Heart right ventricle (tissue), 16 donors: Measurements from ENCODE around the gene HSD17B3. TPM values are rescaled to one million over a fixed set of nuclear protein-coding genes. Genes with fewer than 3 reads are reported as not detected.

Source experiments
- ATAC-seq, 8 donors: fragments of 200-7000 bp; cut with Tn5 transposase; one replicate each; pipeline ENCODE4 v1.9.1; 2020; ENCODE audit warnings: mild to moderate bottlenecking in 8 of 8, moderate library complexity in 8 of 8, moderate number of reproducible peaks in 1 of 8
- DNase-seq, 2 donors: peaks; one replicate each; pipeline ENCODE4 v3.0.0-alpha.2; 2020
- H3K27ac ChIP-seq, 10 donors: fragments of 200-600 bp; sonication (generic) in 2 of 10; one replicate each; pipeline versions ENCODE4 v1.5.0 to v1.8.0; 2020 to 2022; ENCODE audit warnings: mild to moderate bottlenecking in 3 of 10
- H3K27me3 ChIP-seq, 7 donors: fragments of 200-600 bp; one replicate each; pipeline ENCODE4 v1.8.0; 2021 to 2022; ENCODE audit warnings: mild to moderate bottlenecking in 2 of 7
- H3K36me3 ChIP-seq, 9 donors: fragments of 200-600 bp; sonication (generic) in 1 of 9; one replicate each; pipeline versions ENCODE4 v1.5.0 to v1.8.0; 2020 to 2022; ENCODE audit warnings: mild to moderate bottlenecking in 2 of 9
- H3K4me1 ChIP-seq, 9 donors: fragments of 200-600 bp; sonication (generic) in 1 of 9; one replicate each; pipeline versions ENCODE4 v1.5.0 to v1.8.0; 2020 to 2022; ENCODE audit warnings: mild to moderate bottlenecking in 4 of 9
- H3K4me3 ChIP-seq, 10 donors: fragments of 200-600 bp; sonication (generic) in 2 of 10; one replicate each; pipeline versions ENCODE4 v1.5.0 to v1.8.0; 2020 to 2022; ENCODE audit warnings: mild to moderate bottlenecking in 7 of 10, moderate library complexity in 2 of 10
- H3K9me3 ChIP-seq, 11 donors: fragments of 200-600 bp in 10 of 11; sonication (generic) in 2 of 11; one replicate each; pipeline versions ENCODE4 v1.5.0 to v1.8.0; 2013 to 2022; ENCODE audit warnings: mild to moderate bottlenecking in 2 of 11, control low read depth in 1 of 11, moderate library complexity in 1 of 11
- CTCF ChIP-seq, 9 donors: fragments of 200-600 bp; sonication (generic) in 2 of 9; IDR thresholded peaks; one replicate each; pipeline versions ENCODE4 v1.5.0 to v1.8.0; 2021 to 2022; ENCODE audit warnings: antibody characterized with exemption in 9 of 9, mild to moderate bottlenecking in 5 of 9, moderate library complexity in 1 of 9
- WGBS, 2 donors: extraction: QIAGEN DNeasy Blood & Tissue Kit; methylation state at CpG; one replicate each; pipeline ENCODE4 v1.1.7; 2013; ENCODE audit warnings: inconsistent platforms in 1 of 2; 5-methylcytosine and 5-hydroxymethylcytosine counted together
- intact Hi-C, 10 donors: fragments of 100-400 bp; cut with DNase I; formaldehyde crosslinking; loops; one replicate each; pipeline versions ENCODE4 v1.11.1 to v1.14.2; 2022
- polyA plus RNA-seq, 2 donors: library from polyadenylated mRNA; stranded (reverse); fragments of 200-250 nt; gene quantifications; one replicate each; pipeline ENCODE4 v1.2.3, GENCODE V29; 2013
- total RNA-seq, 10 donors: library from RNA; stranded (reverse); fragmentation: NEBNext Ultra II Directional in 3 of 10; extraction: Animal tissue kit (Norgen Biotek cat#: 25700) in 3 of 10; gene quantifications; one replicate each; pipeline versions ENCODE4 v1.2.1 to v1.2.4, GENCODE V29; 2021 to 2023
- donor health status: Arrhythmogenic right ventricular cardiomyopathy.
- donor health status: ischemic (EF 13 %, LVEDD 7.1; RV severe dilation, severe dysfunction).
- donor health status: healthy with polysubstance abuse.
- donor health status: DM: no; HTN: yes; CAD: no.
- donor health status: DM: no; HTN: no; CAD: no.
- donor health status: ischemic (EF 25% LVEDD 6.9; RV normal size, moderate dysfunction).
- donor health status: ischemic (EF 25% LVEDD 5.7; RV mildly dilated, moderate dysfunction).
- donor health status: healthy.
- donor health status: DM: yes; HTN: yes; CAD: no.
- donor health status: Ischemic cardiomyopathy.
- donor health status: ischemic (EF 35%, LVEDD 5.7; RV mildly dilated, moderate dysfunction).
- donor health status: nonischemic (EF 11% LVEDD 7.7; RV severe dilation, severe dysfunction).
- donor health status: DM: yes; HTN: yes; CAD: no.
- donor health status: PGD.
- donor health status: ischemic (EF 29% LVEDD 5.4; RV normal size, mild dysfunction).
- donor health status: nonischemic (EF 23%, LVEDD 6.1; RV moderate dilation, normal function).

HSD17B3 gene
- total and polyA plus RNA-seq, 12 donors = 0.66 to 12.2 (median 1.2) TPM

DNA sequence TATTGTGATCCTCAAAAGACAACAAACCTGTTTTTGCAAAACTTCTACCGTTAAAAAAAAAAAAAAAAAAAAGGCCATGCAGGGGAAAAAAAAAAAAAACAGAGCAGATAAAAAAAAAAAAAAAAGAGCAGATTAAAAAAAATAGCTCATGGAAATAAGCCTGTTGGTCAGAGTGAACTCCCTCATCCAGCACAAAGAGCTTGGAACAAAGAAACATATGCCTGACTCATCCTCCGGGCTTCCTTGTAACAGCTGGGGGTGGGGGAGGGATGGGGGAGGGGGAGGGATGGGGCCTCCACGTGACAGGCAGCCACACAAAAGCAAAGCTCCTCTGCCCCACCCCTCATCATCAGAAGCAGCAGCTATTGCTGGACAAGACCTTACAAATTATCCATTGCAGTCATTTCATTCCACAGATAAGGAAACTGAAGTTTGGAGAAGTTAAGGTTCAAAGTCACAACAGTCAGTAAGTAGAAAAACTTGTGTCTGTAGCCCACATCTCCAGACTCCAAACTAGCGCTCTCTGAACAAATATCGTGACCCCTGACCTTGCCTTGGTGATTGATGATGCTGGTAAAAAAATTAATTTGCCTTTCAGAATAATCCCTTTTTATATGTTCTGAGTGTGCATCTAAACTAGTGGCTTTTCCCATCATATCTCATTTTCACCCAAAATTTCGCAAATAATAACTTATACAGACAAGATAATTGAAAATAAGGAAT is 42.6 kb upstream of the HSD17B3 start:
- peaks cover 3 to 27% (median 17%) of the 10 kb centered on the region in 9 donors for H3K4me1 ChIP-seq
- intact Hi-C loops = loop anchor here in 3 of 10 donors (1.0 to 5.0 kb wide), 3 partner anchors 25 to 313 kb away; partner anchors contain the start of genes PRXL2C (in 1 of the 3) and ZNF367 (in 1 of the 3)
- peak overlapping the region in 9 of 10 donors; percentile 35 to 69 (median 49) for H3K27ac ChIP-seq
- peaks cover 0 to 35% (median 12%) of the 10 kb centered on the region in 9 donors for H3K36me3 ChIP-seq
- DNase-seq (peak; percentile 23 to 59), ATAC-seq (peak; percentile 78 to 95 (median 92))
- H3K9me3 ChIP-seq = peaks cover 0 to 7% (median 0%) of the 10 kb centered on the region in 11 donors
- 39 to 51% methylated on average over 6 of the region's 6 CpGs for WGBS, 2 donors
- no peak overlapping the region for H3K4me3 ChIP-seq
- no peaks in the 10 kb centered on the region for H3K27me3 ChIP-seq
- TF ChIP-seq CTCF (IDR thresholded peaks at IDR 0.05) = no peak

DNA sequence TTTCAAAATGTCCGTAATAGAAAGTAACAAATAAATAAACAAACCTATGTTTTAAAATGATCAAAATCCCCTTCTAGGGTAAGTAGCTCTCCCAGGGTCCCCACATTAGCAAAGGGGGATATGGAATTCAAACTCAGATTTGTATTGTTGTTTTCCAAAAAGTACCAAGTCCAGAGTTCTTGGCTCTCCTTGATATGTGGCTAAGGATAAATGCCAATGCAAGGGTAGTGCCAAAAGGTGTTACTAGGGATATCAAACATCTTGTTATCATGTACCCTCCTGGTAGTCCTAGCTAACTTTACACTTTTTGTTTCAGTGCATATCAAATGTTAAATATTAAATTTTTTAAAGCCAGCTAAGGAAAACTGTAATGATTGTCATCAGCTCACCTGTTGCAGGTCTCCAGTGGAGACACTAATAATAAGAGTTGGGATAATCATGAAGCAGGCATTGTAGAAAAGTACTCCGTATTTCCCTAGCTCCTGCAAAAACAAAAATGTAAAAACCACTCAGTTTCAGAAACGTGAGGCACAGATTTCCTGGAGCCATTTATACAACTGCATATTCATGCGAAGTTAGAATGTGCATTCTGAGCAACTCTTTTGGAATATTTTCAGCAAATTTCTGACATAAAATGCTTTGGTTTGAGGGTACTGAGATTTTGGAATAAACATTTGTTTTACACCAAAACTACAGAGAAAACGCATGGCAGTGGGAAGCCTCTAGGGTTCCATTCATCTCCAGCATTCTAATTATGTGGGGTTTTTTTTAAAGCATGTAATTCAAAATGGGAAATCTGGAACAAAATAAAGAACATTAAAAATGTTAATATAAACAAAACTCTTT is 41.8 kb upstream of the HSD17B3 start:
- Histone ChIP-seq H3K4me1 (peaks cover 3 to 27% (median 17%) of the 10 kb centered on the region in 9 donors), H3K4me3 (no peak overlapping the region), H3K27me3 (no peaks in the 10 kb centered on the region), H3K36me3 (peaks cover 0 to 26% (median 6%) of the 10 kb centered on the region in 9 donors), H3K9me3 (peaks cover 0 to 7% (median 0%) of the 10 kb centered on the region in 11 donors), H3K27ac (peak overlapping the region in 8 of 10 donors; percentile 7 to 66 (median 33))
- no peak for DNase-seq
- ATAC-seq = no peak
- TF ChIP-seq CTCF (IDR thresholded peaks at IDR 0.05) = no peak
- intact Hi-C loops = loop anchor here in 2 of 10 donors (5.0 kb wide), 2 partner anchors 74 to 314 kb away; partner anchors contain the start of genes PRXL2C (in 1 of the 2) and ZNF367 (in 1 of the 2)
- 68 to 71% methylated on average over 5 of the region's 5 CpGs for WGBS, 2 donors

GRCh38 chr9:96342571-96343245 is 40.7 kb upstream of the HSD17B3 start:
- intact Hi-C loops = loop anchor here in 2 of 10 donors (5.0 kb wide), 2 partner anchors 75 to 315 kb away; partner anchors contain the start of genes PRXL2C (in 1 of the 2) and ZNF367 (in 1 of the 2)

More at GRCh38 chr9:96342571-96343245, 40.7 kb upstream of the HSD17B3 start:
- Histone ChIP-seq H3K4me1 (peaks cover 3 to 27% (median 17%) of the 10 kb centered on the region in 9 donors), H3K4me3 (no peak overlapping the region), H3K27me3 (no peaks in the 10 kb centered on the region), H3K27ac (peak overlapping the region in 2 of 10 donors; percentile 8 to 61), H3K36me3 (peaks cover 0 to 20% (median 0%) of the 10 kb centered on the region in 9 donors), H3K9me3 (no peaks in the 10 kb centered on the region)
- ATAC-seq (peak in 1 of 8 donors; percentile 53), DNase-seq (no peak)
- 81 to 88% methylated on average over 20 of the region's 20 CpGs for WGBS, 2 donors
- TF ChIP-seq CTCF (IDR thresholded peaks at IDR 0.05) = no peak
